Large intestine (tissue), 3 donors: ENCODE measurements around the gene LTBP1. TPM values are rescaled to one million over a fixed set of nuclear protein-coding genes. Genes with fewer than 3 reads are reported as not detected.
"Not testable (repeated sequence)": the region's sequence is repeated elsewhere in the genome, so short reads cannot be mapped to it uniquely, and the experiment has no call there.

Experiments
- DNase-seq, 2 donors: peaks; one replicate each; pipeline versions ENCODE4 v3.0.0 to v3.0.0-alpha.2; 2013
- H3K27ac ChIP-seq: one replicate; pipeline ENCODE4 v1.5.1; 2013; ENCODE audit warnings: low read length
- H3K27me3 ChIP-seq: 2 replicates; pipeline ENCODE4 v1.6.1; 2013; ENCODE audit warnings: low read length; ENCODE audit not compliant: control insufficient read depth, insufficient read depth
- H3K36me3 ChIP-seq: 2 replicates; pipeline ENCODE4 v1.6.1; 2013; ENCODE audit warnings: low read length; ENCODE audit not compliant: control insufficient read depth, insufficient read depth
- H3K4me1 ChIP-seq: one replicate; pipeline ENCODE4 v1.6.1; 2013; ENCODE audit warnings: low read length; ENCODE audit not compliant: control insufficient read depth, insufficient read depth
- H3K4me3 ChIP-seq: one replicate; pipeline ENCODE4 v1.5.1; 2013; ENCODE audit warnings: low read length
- H3K9me3 ChIP-seq: one replicate; pipeline ENCODE4 v1.6.1; 2013; ENCODE audit warnings: mild to moderate bottlenecking, low read depth, low read length, moderate library complexity; ENCODE audit not compliant: control insufficient read depth
- WGBS: methylation state at CpG from one replicate; pipeline ENCODE4 v1.1.5; 2013; ENCODE audit warnings: low lambda C conversion rate; ENCODE audit not compliant: insufficient coverage; 5-methylcytosine and 5-hydroxymethylcytosine counted together
- polyA plus RNA-seq: library from polyadenylated mRNA; unstranded; fragments of 120-200 nt; gene quantifications from one replicate; pipeline ENCODE4 v1.2.1, GENCODE V29; 2013

The LTBP1 gene
- polyA plus RNA-seq, 1 donor = 22.9 TPM

DNA sequence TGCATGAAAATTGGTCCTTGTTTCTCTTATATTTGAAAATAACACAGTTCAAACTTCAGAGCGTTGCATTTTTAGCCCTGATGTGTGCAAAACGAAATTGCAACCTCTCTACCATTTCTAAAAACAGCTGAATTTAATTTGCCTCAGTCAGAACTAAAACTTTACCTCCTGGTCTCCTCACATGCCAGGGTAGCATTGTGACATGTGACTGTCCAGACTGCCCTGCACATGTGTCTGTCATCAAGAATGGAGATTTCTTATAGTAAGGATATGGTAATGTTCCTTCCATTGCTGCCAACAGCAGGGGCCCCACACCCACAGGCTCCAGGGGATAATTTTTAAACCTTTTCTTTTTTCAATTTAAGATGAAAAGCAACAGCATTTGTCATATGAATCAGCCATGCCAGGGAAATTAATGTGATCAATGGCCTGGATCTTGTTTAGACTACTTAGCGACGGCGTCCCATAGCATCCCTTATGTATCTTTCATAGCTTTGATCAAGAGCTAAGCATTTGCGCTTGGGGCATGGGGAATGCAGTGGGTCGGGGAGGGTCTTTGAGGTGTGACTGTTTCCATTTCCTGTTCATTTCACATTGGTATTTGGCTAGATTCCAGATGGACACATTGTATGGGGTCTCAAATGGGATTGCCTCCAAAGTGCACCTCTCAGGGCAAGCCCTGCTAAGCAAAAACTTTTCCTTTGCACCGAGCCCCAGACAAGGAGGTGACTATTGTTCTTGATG is 437.3 kb downstream of the LTBP1 start:
- H3K27ac ChIP-seq = no peak overlapping the region
- H3K4me3 ChIP-seq = no peak overlapping the region
- DNase-seq = no peak
- H3K9me3 ChIP-seq = no peaks in the 10 kb centered on the region
- WGBS = no CpG with 5 or more reads among the region's 8 CpGs
- H3K4me1 ChIP-seq = no peaks in the 10 kb centered on the region
- H3K27me3 ChIP-seq = no peaks in the 10 kb centered on the region
- H3K36me3 ChIP-seq = no peaks in the 10 kb centered on the region

DNA sequence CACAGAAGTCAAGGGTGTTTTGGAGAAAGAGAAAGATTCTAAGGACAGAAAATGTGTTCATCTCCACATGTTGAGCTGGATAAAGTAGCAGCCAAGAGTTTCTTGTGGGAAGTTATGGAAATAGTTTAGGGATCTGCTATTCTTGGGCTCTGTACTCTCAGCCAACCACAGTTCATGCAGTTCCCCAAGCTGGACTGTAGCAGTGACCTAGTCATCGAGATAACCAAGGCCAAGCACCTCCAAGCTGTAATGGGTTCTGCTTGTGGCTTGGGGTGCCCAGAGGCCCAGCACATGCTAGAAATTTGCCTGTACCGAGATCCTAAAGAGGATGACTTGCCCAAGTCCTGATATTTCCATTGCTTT is 437.8 kb downstream of the LTBP1 start:
- no peaks in the 10 kb centered on the region for H3K9me3 ChIP-seq
- H3K4me1 ChIP-seq = no peaks in the 10 kb centered on the region
- no CpG with 5 or more reads among the region's 2 CpGs for WGBS
- H3K27me3 ChIP-seq = no peaks in the 10 kb centered on the region
- no peak overlapping the region for H3K4me3 ChIP-seq
- DNase-seq = no peak
- no peaks in the 10 kb centered on the region for H3K36me3 ChIP-seq
- H3K27ac ChIP-seq = no peak overlapping the region

DNA sequence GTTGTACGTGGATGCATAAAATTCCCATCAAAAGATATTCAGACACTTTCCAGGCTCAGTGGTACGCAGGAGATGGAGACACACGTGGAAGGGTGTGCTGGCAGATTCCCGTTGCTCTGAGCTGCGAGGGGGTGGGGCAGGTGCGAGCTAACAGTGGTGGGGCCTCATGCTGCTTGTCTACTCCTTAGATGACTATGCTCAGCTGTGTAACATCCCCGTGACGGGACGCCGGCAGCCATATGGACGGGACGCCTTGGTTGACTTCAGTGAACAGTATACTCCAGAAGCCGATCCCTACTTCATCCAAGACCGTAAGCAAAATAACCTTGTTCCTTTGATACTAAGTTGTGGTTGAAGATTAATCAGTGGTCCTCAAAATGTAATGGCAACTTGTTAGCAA is 442.2 kb downstream of the LTBP1 start:
- WGBS = no CpG with 5 or more reads among the region's 14 CpGs

GRCh38 chr2:33389695-33390094 is 442.9 kb downstream of the LTBP1 start:
- not testable (repeated sequence) for H3K36me3 ChIP-seq, DNase-seq

More for the DNA sequence above, 442.2 kb downstream of the LTBP1 start:
- Histone ChIP-seq H3K4me1 (no peaks in the 10 kb centered on the region), H3K27me3 (no peaks in the 10 kb centered on the region), H3K4me3 (no peak overlapping the region), H3K9me3 (no peaks in the 10 kb centered on the region), H3K27ac (no peak overlapping the region), H3K36me3 (no peaks in the 10 kb centered on the region)
- no peak for DNase-seq

DNA sequence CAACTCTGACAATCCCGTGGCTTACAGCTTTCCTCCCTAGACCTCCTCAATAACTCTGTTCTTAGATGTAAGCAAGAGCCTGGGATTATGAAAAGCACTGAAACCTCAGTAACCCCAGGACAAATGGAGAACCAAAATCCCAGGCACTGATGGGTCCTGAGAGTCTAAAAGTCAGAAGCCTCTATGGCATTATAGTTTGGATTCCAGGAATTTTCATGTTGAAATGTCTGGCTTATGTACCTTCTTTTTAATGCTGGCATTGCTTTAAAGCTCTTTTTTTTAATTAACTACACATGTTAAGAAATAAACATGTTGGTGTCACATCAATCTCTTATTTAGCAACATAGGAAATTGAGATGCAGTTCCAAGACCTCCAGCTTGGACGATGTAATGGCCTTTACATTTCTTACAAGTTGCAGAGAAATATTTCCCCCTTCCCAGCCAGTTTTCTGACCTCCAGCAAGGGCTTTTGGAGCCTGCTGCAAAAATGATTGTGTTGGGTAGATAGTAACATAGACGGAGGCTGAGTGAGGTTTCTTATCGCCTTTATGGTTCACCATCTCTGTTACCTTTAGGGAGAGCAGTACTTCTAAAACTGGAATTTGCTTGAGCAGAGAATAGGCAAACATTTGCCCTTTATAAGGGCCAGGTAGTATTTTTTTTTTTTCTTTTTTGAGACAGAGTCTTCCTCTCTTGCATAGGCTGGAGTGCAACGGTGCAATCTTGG is 444.9 kb downstream of the LTBP1 start:
- WGBS = 75% methylated on average over 2 of the region's 5 CpGs
- no peaks in the 10 kb centered on the region for H3K36me3 ChIP-seq
- no peaks in the 10 kb centered on the region for H3K4me1 ChIP-seq
- no peak overlapping the region for H3K4me3 ChIP-seq
- H3K27me3 ChIP-seq = no peaks in the 10 kb centered on the region
- DNase-seq = no peak
- no peaks in the 10 kb centered on the region for H3K9me3 ChIP-seq
- no peak overlapping the region for H3K27ac ChIP-seq

More at GRCh38 chr2:33389695-33390094, 442.9 kb downstream of the LTBP1 start:
- not testable (repeated sequence) for H3K4me1 ChIP-seq, H3K27me3 ChIP-seq, H3K9me3 ChIP-seq, H3K4me3 ChIP-seq, H3K27ac ChIP-seq
- no CpG with 5 or more reads among the region's 6 CpGs for WGBS

DNA sequence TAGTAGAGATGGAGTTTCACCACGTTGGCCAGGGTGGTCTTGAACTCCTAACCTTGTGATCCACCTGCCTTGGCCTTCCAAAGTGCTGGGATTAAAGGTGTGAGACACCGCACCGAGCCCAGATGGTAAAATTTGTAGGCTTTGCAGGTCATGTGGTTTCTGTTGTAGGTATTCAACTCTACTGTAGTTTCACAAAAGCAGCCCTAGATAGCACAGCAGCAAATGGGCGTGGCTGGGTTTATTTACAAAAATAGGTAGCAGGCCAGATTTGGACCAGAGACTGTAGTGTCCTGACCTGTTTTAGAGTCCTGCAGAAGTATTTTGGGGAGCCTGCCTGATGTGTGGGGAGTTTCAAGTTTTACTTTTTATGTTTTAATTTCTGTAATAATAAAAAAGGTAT is 445.6 kb downstream of the LTBP1 start:
- Histone ChIP-seq H3K4me1 (no peaks in the 10 kb centered on the region), H3K36me3 (no peaks in the 10 kb centered on the region), H3K9me3 (no peaks in the 10 kb centered on the region), H3K4me3 (no peak overlapping the region), H3K27ac (no peak overlapping the region), H3K27me3 (no peaks in the 10 kb centered on the region)
- WGBS = 100% methylated on average over 2 of the region's 4 CpGs
- no peak for DNase-seq

DNA sequence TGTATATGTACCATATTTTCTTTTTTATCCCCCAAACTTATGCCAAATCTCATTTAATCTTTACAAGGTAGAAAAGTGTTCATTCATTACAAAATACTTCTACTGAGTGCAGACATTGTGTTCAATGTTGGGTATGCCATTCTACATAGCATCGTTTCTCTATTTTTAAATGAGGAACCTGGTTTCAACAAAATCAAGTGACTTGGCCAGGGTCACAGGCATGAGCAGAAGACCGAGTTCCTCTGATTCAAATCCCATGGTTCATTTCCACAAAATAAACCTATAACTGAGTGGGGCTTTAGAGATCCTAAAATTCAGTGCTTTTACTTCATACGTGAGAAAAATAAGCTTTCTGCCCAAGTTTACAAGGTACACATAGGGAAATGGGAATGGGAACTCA is 448.3 kb downstream of the LTBP1 start:
- 100% methylated on average over 1 of the region's 3 CpGs for WGBS
- Histone ChIP-seq H3K27ac (no peak overlapping the region), H3K4me3 (no peak overlapping the region), H3K9me3 (no peaks in the 10 kb centered on the region), H3K36me3 (no peaks in the 10 kb centered on the region), H3K4me1 (no peaks in the 10 kb centered on the region), H3K27me3 (no peaks in the 10 kb centered on the region)
- DNase-seq = no peak

- no peaks in the 10 kb centered on the region for H3K27me3 ChIP-seq
- H3K4me1 ChIP-seq = no peaks in the 10 kb centered on the region
- H3K36me3 ChIP-seq = no peaks in the 10 kb centered on the region
- H3K4me3 ChIP-seq = no peak overlapping the region
- H3K9me3 ChIP-seq = no peaks in the 10 kb centered on the region
- H3K27ac ChIP-seq = no peak overlapping the region
- DNase-seq = no peak
These were observed 449.0 kb downstream of the LTBP1 start for GRCh38 chr2:33395655-33396249.

DNA sequence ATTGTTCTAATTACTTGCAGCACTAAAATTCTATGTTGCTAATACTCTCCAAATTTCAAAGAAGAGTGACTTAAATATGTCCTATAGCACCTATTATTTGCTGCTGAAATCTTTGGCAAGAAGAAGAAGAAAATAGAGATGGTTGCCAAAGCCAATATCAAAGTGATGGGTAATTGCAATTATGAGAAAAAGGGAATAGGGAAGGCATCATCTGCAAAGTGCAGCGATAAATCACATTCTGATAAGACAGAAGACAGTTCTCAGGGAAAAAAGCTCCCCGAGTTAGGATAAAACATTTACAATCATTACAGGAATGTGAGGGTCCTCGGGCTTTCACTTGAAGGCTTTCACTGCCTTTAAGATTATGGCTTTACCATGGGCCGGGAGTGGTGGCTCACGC is 457.6 kb downstream of the LTBP1 start:
- no peaks in the 10 kb centered on the region for H3K4me1 ChIP-seq
- 100% methylated on average over 1 of the region's 5 CpGs for WGBS

GRCh38 chr2:33406622-33407021 is 459.9 kb downstream of the LTBP1 start:
- no peak for DNase-seq
- Histone ChIP-seq H3K4me1 (no peaks in the 10 kb centered on the region), H3K36me3 (no peaks in the 10 kb centered on the region), H3K9me3 (no peaks in the 10 kb centered on the region), H3K4me3 (no peak overlapping the region), H3K27ac (no peak overlapping the region), H3K27me3 (no peaks in the 10 kb centered on the region)
- 80% methylated on average over 1 of the region's 2 CpGs for WGBS

More for the DNA sequence above, 457.6 kb downstream of the LTBP1 start:
- Histone ChIP-seq H3K27me3 (no peaks in the 10 kb centered on the region), H3K9me3 (no peaks in the 10 kb centered on the region), H3K36me3 (no peaks in the 10 kb centered on the region), H3K27ac (no peak overlapping the region), H3K4me3 (no peak overlapping the region)
- DNase-seq = no peak
